SU-DHL-6 (cell line): Measurements from ENCODE around the gene DLG2.

ENCODE experiments used
- H2AFZ ChIP-seq: fragments of 200-600 bp; sonication (generic); 2 replicates; pipeline ENCODE4 v1.6.1; 2014; ENCODE audit warnings: low read depth, mild to moderate bottlenecking, moderate library complexity, mixed read lengths, antibody characterized with exemption, low read length; ENCODE audit not compliant: severe bottlenecking
- H3F3A ChIP-seq: fragments of 200-600 bp; shearing (Covaris generic); 2 replicates; pipeline ENCODE4 v1.6.0; 2016; ENCODE audit warnings: antibody characterized with exemption, mild to moderate bottlenecking; ENCODE audit not compliant: insufficient read depth
- H3K27ac ChIP-seq: fragments of 200-600 bp; sonication (generic); 2 replicates; pipeline ENCODE4 v1.5.1; 2016; ENCODE audit warnings: low read depth, mild to moderate bottlenecking, low read length, moderate library complexity, mixed read lengths
- H3K27me3 ChIP-seq: fragments of 200-600 bp; sonication (generic), shearing (Covaris generic); 2 replicates; pipeline ENCODE4 v1.6.0; 2014; ENCODE audit warnings: mild to moderate bottlenecking, low read length
- H3K36me3 ChIP-seq: fragments of 200-600 bp; sonication (generic); 2 replicates; pipeline ENCODE4 v1.6.1; 2014; ENCODE audit warnings: mild to moderate bottlenecking, low read length, mixed read lengths
- H3K4me2 ChIP-seq: fragments of 300-600, 200-600 bp; shearing (Covaris generic), sonication (generic); 2 replicates; pipeline ENCODE4 v1.6.0; 2014; ENCODE audit warnings: low read length, low read depth, mild to moderate bottlenecking; ENCODE audit not compliant: poor library complexity, severe bottlenecking
- H3K4me3 ChIP-seq: fragments of 200-600 bp; sonication (generic); 2 replicates; pipeline ENCODE4 v1.5.1; 2014; ENCODE audit warnings: antibody characterized with exemption, low read length, mild to moderate bottlenecking, mixed read lengths; ENCODE audit not compliant: insufficient read depth, poor library complexity, severe bottlenecking
- H3K79me2 ChIP-seq: fragments of 200-600 bp; sonication (generic); 2 replicates; pipeline ENCODE4 v1.6.1; 2014; ENCODE audit warnings: mild to moderate bottlenecking, low read length, moderate library complexity; ENCODE audit not compliant: insufficient read depth
- H3K9ac ChIP-seq: fragments of 200-600 bp; sonication (generic); 2 replicates; pipeline ENCODE4 v1.7.0; 2014; ENCODE audit warnings: mild to moderate bottlenecking, low read length
- H3K9me2 ChIP-seq: fragments of 200-600 bp; sonication (generic); replicated peaks from 2 replicates; pipeline ENCODE4 v1.6.1; 2014; ENCODE audit warnings: low read length; ENCODE audit not compliant: insufficient read depth
- H3K9me3 ChIP-seq: fragments of 200-600 bp; sonication (generic); 2 replicates; pipeline ENCODE4 v1.6.1; 2014; ENCODE audit warnings: low read length, mixed read lengths; ENCODE audit not compliant: insufficient read depth
- H4K20me1 ChIP-seq: fragments of 200-600 bp; sonication (generic); 2 replicates; pipeline ENCODE4 v1.6.1; 2014; ENCODE audit warnings: low read depth, mild to moderate bottlenecking, antibody characterized with exemption, low read length, moderate library complexity, mixed read lengths
- EZH2phosphoT487 ChIP-seq: fragments of 200-600 bp; sonication (generic), shearing (Covaris generic); conservative IDR thresholded peaks from 2 replicates; pipeline ENCODE4 v1.6.1; 2018; ENCODE audit warnings: mild to moderate bottlenecking, antibody characterized with exemption, low read length, moderate library complexity, mixed read lengths
- TF ChIP-seq, protein P1 (sequence below): fragments of 200-600 bp; sonication (generic); IDR thresholded peaks from one replicate; pipeline ENCODE4 v1.5.1; 2017; ENCODE audit warnings: antibody characterized with exemption, mild to moderate bottlenecking, low read length, moderate library complexity; ENCODE audit not compliant: insufficient read depth, poor library complexity, severe bottlenecking

DLG2 gene

DNA sequence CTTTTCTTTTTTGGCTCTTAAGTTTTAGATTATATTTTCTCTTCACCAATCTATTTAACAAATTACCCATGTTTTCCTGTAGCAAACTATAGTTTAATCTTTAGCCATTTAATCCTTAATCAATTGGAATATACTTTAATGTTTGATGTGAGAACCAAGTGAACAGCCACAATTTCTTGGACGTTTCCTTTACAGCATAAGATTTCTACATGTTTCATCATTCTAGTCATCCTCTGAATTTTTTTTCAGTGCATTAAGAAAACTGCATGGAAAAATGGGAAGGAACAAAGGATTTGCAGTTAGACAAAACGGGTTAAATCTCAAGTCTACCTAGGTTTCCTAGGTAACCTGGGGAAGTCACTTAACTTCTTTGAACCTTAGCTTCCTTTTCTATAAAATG, 1833.8 kb downstream of the DLG2 start:
- Histone ChIP-seq H3K27me3 (0 out of 2 replicates have a peak, but pooled peaks cover 3% of the 10 kb centered on the region), H3K9me2 (no peaks in the 10 kb centered on the region), H3F3A (no peaks in the 10 kb centered on the region), H4K20me1 (no peaks in the 10 kb centered on the region), H3K9me3 (no peaks in the 10 kb centered on the region), H3K79me2 (no peaks in the 10 kb centered on the region), H2AFZ (no peak overlapping the region), H3K36me3 (no peaks in the 10 kb centered on the region), H3K27ac (no peak overlapping the region), H3K4me2 (no peak overlapping the region), H3K4me3 (no peak overlapping the region), H3K9ac (no peak overlapping the region)
- TF ChIP-seq, protein P1, sequence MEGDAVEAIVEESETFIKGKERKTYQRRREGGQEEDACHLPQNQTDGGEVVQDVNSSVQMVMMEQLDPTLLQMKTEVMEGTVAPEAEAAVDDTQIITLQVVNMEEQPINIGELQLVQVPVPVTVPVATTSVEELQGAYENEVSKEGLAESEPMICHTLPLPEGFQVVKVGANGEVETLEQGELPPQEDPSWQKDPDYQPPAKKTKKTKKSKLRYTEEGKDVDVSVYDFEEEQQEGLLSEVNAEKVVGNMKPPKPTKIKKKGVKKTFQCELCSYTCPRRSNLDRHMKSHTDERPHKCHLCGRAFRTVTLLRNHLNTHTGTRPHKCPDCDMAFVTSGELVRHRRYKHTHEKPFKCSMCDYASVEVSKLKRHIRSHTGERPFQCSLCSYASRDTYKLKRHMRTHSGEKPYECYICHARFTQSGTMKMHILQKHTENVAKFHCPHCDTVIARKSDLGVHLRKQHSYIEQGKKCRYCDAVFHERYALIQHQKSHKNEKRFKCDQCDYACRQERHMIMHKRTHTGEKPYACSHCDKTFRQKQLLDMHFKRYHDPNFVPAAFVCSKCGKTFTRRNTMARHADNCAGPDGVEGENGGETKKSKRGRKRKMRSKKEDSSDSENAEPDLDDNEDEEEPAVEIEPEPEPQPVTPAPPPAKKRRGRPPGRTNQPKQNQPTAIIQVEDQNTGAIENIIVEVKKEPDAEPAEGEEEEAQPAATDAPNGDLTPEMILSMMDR, result no peak
- no peak for TF ChIP-seq EZH2phosphoT487

DNA sequence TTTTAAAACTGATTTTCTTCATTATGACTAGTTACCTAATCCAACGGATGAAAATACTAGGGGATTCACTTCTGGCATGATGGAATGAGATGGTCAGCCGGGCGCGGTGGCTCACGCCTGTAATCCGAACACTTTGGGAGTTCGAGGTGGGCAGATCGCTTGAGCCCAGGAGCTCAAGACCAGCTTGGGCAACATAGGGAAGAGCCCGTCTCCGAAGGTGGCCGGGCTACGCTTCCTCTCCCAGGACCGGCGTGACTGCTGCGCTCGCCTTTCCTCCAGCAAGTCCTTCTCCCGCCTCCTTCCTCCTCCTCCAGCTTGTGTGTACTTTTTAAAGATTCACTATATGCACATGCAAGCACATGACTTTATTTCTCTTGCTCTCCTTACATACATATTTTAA, 1835.6 kb downstream of the DLG2 start:
- no peak overlapping the region for H3K27ac ChIP-seq
- no peaks in the 10 kb centered on the region for H3K79me2 ChIP-seq
- 0 out of 2 replicates have a peak, but pooled peaks cover 3% of the 10 kb centered on the region for H3K27me3 ChIP-seq
- no peak overlapping the region for H3K4me3 ChIP-seq
- no peaks in the 10 kb centered on the region for H3K9me2 ChIP-seq
- no peaks in the 10 kb centered on the region for H4K20me1 ChIP-seq
- no peak overlapping the region for H2AFZ ChIP-seq
- H3F3A ChIP-seq, result no peaks in the 10 kb centered on the region
- H3K9ac ChIP-seq, result no peak overlapping the region
- no peaks in the 10 kb centered on the region for H3K9me3 ChIP-seq
- no peak overlapping the region for H3K4me2 ChIP-seq
- TF ChIP-seq, protein P1, result no peak
- no peak for TF ChIP-seq EZH2phosphoT487
- no peaks in the 10 kb centered on the region for H3K36me3 ChIP-seq

DNA sequence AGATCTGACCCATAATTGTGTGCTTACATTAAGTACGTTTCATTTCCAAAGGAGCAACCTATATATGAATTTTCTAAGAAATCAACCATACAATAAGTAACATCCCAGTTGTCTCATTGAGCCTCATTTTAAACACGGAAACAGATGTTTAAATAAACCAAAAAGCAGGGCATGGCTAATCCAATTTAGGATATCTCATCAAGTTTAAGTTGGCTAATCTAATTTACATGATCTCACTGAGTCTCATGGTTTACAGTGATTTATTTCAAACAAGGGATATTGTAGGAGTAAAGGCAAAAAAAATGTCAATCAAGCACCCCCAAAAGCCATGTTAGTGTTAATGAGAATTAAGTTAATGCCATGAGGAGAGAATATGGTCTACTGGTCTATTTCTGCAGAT, 1841.2 kb downstream of the DLG2 start:
- Histone ChIP-seq H3K4me2 (no peak overlapping the region), H3K9me3 (no peaks in the 10 kb centered on the region), H4K20me1 (no peaks in the 10 kb centered on the region), H3K9me2 (no peaks in the 10 kb centered on the region), H3K27me3 (no peaks in the 10 kb centered on the region), H3K79me2 (no peaks in the 10 kb centered on the region), H2AFZ (no peak overlapping the region), H3K4me3 (no peak overlapping the region), H3K9ac (no peak overlapping the region), H3F3A (no peaks in the 10 kb centered on the region), H3K27ac (no peak overlapping the region), H3K36me3 (no peaks in the 10 kb centered on the region)
- TF ChIP-seq EZH2phosphoT487, result no peak
- TF ChIP-seq, protein P1, result no peak

DNA sequence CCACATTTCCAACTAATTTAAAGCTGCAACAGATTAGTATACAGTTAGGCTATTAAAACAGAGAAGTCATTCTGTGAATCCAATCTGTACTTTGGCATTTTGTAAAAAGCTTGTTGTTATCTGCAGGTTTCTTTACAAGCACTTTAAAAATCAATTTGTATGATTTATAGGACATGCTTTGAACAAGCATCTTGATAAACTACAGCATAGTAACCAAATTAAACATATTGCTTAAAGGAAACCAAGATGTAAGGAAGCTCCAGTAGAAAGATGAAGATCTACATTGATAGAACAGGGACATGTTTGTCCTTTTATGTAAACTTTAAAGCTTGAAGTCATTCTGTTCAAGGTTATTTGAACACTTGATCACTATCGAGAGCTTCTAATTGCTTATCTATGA, 1842.7 kb downstream of the DLG2 start:
- H3K9me3 ChIP-seq, result no peaks in the 10 kb centered on the region
- H3K4me2 ChIP-seq, result no peak overlapping the region
- H3K9ac ChIP-seq, result no peak overlapping the region
- no peaks in the 10 kb centered on the region for H3K27me3 ChIP-seq
- H4K20me1 ChIP-seq, result no peaks in the 10 kb centered on the region
- H2AFZ ChIP-seq, result no peak overlapping the region
- H3K9me2 ChIP-seq, result no peaks in the 10 kb centered on the region
- no peaks in the 10 kb centered on the region for H3K36me3 ChIP-seq
- H3K27ac ChIP-seq, result no peak overlapping the region
- TF ChIP-seq EZH2phosphoT487, result no peak
- no peaks in the 10 kb centered on the region for H3F3A ChIP-seq
- H3K79me2 ChIP-seq, result no peaks in the 10 kb centered on the region
- H3K4me3 ChIP-seq, result no peak overlapping the region
